Measurements from ENCODE around the gene PBRM1. TPM values are rescaled to one million over a fixed set of nuclear protein-coding genes. Genes with fewer than 3 reads are reported as not detected.

PBRM1 gene
- total and polyA plus RNA-seq, 2 of the 8 experiments (the other 6 are each of a cell fraction or from before 2014, with no cell fraction given), result 19.3 to 65.8 TPM

DNA sequence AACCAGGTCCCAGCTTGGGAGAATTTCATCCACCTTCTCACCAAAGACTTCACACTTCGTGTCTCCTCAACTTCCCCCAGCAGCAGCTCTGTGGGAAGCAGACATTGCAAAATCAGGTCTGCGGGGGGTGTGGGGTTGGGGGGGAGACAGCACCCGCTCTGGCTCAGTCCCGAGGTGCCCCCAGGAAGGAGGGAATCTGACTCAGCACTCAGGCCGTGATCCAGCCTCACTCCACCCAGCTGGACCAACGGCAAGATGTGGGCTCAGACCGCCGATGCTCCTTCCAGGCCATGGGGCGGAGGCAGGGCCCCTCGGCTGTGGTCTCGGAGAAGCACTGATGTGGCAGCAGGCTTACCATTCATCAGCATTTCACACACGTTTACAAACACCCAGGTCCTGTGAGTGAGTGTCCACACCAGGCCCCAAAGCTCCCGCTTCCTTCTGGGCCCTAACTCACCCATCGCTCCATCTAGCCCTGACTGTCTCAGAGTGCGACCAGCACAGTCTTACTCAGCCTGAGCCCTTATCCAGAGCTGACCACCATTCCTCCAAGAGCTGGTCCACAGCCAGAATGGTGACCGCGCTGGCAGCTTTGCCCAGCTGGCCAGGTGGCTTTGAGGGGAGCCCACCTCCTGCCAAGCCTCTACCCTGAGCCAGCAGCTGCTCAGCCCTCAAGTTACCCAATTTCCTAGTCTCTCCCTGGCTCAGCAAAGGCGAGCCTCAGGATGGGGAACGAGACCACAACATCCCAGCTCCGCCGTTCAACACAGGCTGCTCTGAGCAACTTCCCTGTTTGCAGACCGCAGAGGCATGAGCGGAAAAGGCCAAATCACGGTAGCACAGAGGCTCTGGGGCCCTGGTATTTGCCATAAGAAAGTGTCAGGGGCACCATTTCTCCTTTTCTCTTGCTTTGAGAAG is 187.3 kb downstream of the PBRM1 start (continued):
- TF ChIP-seq BRCA1 (IDR thresholded peaks at IDR 0.05; ENCODE audit: low read depth, low read length) (no peak), POLR2A (IDR thresholded peaks at IDR 0.05; ENCODE audit: control extremely low read depth in 1 of 2, low read depth in 2 of 2, low read length in 2 of 2) (no peak), ASH2L (IDR thresholded peaks at IDR 0.05; ENCODE audit: low read length) (no peak), KDM4A (IDR thresholded peaks at IDR 0.05; ENCODE audit: low read depth, low read length, severe bottlenecking) (no peak)

Data from H1 (cell line).